ENCODE data around the gene WIPF3. TPM values are rescaled to one million over a fixed set of nuclear protein-coding genes. Genes with fewer than 3 reads are reported as not detected.
"Not testable (repeated sequence)": the region's sequence is repeated elsewhere in the genome, so short reads cannot be mapped to it uniquely, and the experiment has no call there.

WIPF3 gene
- polyA plus RNA-seq, 4 donors, result 4.9 to 5.3 (median 5.1) TPM

DNA sequence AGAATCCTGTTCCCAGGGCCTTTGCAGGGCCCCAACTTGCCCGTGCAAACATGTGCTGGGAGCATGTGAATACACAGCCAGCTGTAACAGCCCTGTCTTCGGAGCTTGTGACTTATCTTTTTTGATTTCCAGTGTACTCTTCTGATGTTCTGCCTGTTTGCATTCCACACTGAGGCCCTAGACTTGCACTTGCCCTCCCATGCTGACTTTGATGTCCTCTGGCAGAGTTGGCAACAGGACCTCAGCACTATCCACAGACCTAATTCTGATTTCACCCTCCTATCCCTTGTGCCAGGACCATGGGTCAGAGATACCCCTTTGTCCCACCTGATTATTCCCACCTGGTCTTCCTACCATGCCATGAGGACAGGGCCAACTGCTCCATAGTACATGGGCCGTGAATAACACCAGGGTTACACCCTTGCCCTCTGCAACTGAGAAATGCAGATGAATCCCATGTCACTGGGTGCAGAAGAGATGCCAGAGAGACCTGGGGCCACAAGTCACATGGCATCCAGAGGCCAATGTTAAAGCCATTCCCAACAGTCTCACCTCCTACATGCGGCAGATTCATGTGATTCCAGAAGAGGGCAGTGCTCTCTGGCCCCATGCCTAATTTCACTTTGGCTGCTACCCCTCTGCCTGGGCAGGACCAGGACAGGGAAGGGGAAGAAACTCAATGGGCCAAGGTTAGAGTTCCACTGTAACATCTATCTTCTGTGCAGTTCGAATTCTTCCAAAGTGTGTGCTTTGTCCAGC is 140.3 kb downstream of the WIPF3 start:
- DNase-seq (ENCODE audit: low read depth in 4 of 4, low spot score in 2 of 4), result no peak

DNA sequence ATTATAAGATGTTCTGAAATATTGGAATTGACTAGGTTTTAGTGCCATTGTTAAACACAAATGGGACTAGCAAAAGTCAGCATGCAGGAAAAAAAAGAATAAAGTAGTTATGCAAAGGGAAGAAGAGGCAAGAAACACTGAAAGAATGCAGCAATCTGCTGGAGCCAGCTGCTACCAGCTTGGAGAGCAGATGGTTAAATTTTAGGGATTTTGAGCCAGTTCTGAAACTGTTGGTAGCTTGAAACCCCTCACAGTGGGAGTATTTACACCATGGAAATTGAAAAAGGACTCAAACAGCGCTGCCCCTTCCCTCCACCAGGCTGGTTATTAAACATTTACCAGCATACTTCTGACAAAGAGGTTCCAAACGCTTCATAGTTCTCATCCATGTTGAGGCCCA is 142.3 kb downstream of the WIPF3 start:
- DNase-seq (ENCODE audit: low read depth in 4 of 4, low spot score in 2 of 4), result no peak

DNA sequence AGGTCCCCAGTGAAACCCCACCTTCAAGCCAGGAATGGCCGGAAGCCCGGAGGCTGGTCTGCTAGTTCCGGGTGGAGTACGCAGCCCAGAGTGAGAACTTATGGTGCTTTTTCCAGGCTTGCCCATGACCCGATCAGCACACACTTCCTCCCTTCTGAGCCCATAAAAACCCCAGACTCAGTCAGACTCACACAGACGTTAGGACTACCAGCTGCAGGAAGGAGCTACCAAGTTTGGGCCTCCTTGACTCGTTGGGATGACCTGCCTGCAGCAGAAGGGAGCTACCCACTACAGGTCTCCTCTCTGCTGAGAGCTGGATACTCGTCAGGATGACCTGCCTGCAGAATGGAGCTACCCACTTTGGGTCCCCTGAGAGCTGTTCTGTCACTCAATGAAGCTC is 144.2 kb downstream of the WIPF3 start:
- no peak for DNase-seq (ENCODE audit: low read depth in 4 of 4, low spot score in 2 of 4)

DNA sequence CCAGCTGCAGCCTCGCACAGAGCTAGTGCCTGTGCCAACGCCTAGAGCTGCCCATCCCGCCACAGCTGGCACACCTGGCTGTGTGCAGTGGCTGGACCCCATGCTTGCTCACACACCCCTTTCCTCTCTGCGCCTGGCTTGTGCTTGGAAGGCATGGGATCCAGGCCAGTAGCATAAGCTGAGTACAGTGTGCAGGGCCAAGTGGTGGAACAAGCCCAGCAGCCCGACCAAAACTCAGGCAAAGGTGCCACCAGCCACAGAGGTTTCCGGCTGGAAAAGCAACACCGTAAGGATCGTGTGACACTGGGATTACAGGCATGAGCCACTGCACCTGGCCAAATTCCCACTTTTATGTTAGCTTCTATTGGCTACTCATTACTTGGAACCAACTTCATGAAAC is 144.9 kb downstream of the WIPF3 start:
- DNase-seq (ENCODE audit: low read depth in 4 of 4, low spot score in 2 of 4), result no peak

DNA sequence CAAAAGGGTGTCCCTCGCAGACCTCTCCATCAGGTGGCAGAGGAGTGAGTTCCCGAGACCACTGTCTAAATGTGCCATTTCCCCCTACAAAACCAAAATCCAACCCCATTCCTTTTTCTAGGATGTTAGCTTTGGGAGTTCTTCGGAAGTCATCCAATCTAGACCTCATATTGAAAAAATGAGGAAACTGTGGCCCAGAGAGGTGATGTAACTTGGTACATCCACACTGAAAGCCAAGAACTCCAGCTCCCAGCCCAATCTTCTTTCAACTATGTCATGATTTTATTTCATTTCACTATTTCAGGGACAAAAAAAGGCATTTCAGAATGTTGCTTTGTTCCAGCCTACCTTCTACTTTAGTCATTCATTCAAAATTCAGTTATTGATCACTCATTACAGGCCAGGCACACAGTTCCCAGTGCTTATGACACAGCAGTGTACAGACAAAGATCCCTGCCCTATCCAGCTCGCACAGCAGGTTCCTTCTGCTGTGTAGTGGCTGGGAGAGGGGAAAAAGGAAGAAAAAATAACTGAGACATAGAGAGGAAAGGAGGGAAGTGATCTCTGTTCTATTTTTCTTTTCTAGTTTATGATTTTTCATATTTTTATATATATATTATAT is 147.5 kb downstream of the WIPF3 start:
- DNase-seq (ENCODE audit: low read depth in 4 of 4, low spot score in 2 of 4), result no peak

DNA sequence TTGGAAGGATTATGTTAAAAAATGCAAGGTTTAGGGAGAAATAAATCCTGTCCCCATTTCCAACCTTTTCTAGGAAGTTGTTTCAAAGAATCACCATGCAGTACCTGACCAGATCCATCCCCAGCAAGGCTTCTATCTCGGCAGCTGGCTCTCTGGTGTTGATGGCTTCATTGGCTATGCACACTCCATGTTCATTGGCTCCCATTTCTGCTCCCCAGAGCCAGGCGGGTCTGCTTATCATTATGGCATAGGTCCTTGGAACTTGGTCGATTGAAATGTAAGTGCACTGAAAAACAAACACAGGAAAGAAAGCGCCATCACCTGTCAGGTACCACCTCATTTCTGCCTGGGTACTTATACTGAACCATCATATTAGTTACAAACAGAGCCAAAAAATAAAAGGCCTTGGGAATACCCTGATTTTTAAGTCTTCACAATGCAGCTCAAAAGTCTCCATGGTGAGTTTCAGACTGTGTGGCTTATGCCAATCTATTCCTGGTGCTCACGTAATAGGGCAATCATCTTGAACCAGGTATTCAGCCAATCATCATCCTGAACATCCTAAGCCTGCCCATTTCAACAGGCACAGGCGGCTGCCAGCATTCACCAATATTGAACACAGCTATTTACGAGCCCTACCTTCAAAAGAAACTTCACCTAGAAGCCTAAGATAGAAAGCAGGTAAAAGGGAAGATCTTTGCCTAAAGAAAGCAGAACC is 148.9 kb downstream of the WIPF3 start:
- no peak for DNase-seq (ENCODE audit: low read depth in 4 of 4, low spot score in 2 of 4)

DNA sequence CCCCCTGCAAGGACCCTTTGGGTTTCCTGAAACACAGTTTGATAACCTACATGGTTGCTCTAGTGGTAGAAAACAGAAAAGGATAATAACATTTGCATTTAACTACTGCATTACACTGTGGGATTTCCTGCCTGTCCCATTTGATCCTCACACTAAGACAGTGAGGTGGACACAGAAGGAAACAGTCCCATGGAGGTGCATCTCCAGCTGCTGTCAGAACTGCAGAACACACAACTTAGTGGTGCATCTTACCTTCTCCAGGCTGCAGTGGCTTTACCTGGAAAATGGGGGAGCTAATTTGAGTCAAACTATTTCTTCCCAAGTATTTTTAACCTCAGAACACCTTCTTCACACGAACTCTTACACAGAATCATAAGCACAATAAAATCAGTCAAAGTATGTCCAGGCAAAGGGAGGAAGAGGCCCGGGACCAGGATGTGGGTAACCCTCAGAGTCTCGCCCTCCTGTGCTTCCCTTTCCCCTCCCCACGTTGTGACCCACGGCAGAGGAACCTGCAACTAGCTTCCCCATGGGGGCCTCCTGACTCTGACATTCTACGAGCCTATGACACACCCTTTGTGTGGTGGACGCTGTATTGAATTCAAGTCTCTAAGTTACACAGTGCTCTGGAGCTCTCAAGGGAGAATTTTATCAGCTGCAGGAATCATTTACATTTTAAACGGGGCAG is 149.6 kb downstream of the WIPF3 start:
- DNase-seq (ENCODE audit: low read depth in 4 of 4, low spot score in 2 of 4), result no peak

DNA sequence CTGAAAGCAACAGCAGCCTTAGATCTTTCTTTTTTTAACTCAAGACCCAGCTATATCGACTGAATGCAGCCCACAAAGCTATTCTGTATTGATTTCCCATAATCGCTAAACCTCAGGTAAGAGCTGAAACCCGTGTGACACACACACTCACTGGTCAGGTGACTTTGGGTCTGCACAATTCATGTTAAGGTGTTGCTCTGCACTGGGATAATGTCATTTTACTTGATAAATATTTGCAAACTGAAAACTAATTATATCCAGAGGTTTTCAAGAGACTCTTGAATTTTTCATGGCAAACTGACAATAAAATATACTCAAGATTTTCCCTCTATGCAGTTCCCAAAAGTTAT is 150.2 kb downstream of the WIPF3 start:
- no peak for DNase-seq (ENCODE audit: low read depth in 4 of 4, low spot score in 2 of 4)

DNA sequence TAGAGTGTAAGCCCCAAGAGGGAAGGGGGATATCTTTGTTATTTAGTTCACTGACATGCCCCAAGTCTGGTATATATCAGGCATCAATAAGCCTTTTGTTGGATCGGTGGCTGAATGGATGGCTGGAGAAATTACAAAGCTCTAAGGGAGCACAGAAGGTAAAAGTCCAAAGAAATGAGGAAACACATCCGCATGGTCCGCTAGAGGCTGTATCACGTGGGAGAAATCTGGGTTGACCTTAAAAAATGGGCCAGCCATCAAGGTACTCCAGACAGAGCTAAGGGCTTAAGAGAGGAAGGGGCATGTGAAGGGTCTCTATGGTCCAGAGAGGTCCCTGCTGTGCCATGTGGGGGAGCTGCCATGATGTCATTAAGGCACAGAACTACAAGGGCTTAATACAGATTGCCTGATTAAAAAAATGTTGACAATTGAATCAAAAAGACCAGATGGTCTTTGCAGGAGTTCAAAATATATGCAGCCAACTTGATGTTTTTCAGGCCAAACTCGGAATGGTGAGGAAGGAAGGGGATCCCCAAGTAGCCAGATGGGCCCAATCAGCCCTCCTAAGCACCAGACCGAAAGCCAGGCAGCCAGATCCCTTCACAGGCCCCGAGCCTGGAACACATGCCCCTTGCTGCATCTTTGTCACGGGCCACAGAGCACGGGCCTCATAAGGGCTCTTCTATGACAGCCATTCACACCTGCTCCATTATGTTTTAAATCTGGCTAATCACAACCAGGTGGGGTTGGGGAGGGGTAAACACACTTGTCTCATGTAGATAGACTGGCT is 151.4 kb downstream of the WIPF3 start:
- DNase-seq (ENCODE audit: low read depth in 4 of 4, low spot score in 2 of 4), result no peak

DNA sequence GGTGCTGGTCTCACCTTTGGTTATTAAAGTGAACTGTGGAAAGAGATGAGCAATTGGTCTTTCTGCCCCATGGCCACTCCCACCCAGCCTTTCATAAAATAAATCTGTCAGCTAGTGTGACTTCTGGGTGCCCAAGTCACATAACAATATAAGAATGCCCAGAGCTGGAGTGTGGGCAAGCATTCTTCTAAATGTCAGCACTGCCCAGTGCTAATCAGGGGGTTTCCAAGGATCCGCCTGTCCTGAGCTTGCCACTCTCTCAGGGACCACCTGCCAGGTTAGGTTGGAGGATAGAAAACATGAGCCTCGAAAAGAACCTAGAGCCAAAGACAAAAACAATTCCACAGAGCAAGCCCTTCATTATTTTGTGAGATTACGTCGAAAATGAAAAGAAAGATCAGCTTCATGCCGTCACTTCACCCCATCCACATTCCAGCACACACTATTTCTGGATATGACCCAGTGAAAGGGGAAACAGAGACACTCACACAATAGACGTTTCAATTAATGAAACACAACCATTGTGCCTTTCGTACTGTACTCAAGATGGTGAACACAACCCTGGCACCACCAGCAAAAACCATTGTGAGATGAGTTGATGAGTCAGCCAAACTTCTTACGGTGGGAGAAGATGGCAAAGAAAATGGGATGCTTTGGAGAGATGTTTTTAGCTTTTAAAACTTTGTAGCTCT is 152.5 kb downstream of the WIPF3 start:
- DNase-seq (ENCODE audit: low read depth in 4 of 4, low spot score in 2 of 4), result no peak

DNA sequence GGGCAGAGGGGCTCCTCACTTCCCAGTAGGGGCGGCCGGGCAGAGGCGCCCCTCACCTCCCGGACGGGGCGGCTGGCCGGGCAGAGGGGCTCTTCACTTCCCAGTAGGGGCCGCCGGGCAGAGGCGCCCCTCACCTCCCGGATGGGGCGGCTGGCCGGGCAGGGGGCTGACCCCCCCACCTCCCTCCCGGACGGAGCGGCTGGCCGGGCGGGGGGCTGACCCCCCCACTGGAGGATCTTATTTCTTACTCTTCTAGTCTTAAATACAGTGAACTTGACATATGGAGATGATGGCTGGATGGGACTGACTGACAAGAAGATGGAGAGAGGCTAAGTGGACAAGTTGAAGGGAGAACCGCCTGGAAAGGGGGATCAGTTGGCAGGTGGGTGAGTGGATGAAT is 155.3 kb downstream of the WIPF3 start:
- not testable (repeated sequence) for DNase-seq (ENCODE audit: low read depth in 4 of 4, low spot score in 2 of 4)

DNA sequence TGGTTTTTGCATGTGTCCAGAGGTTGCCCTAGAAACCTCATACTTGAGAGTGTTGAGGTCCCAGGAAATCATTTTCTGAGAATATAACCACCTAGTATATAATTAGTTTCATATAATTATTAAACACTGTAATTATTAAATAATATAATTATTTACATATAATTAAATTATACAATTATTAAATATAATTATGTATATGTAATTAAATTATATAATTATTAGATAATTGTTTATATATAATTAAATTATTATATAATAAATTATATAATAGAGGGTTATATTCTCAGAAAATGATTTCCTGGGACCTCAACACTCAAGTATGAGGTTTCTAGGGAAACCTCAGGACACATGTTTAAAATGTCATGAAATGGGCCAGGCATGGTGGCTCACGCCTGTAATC is 155.7 kb downstream of the WIPF3 start:
- no peak for DNase-seq (ENCODE audit: low read depth in 4 of 4, low spot score in 2 of 4)

DNA sequence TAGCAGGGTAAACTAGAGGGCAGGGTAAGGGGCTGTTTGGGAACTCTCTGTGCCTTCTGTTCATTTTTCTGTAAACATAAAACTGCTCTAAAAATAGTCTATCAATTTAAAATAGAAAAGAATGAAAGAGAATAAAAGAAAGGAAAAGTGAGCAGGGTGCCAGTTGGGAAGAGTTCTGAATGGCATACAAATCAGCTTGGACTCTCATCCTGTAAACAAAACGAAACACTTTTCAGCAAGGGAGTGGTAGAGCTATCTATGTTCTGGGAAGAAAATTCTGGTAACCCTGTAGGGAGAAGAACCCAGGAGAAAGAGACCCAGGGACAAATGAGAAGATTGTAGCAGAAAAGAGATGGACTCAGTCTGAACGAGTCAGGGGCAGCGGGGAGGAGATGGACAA is 158.7 kb downstream of the WIPF3 start:
- DNase-seq (ENCODE audit: low read depth in 4 of 4, low spot score in 2 of 4), result no peak

Other genes with a start within 250 kb of the WIPF3 start
- gene PRR15, start 242.7 kb upstream of the WIPF3 start, polyA plus RNA-seq (ENCODE audit: insufficient read length in 4 of 4), result 1 to 10 TPM; 4.0 to 7.2 (median 6.8) TPM
- gene SCRN1, start 183.3 kb downstream of the WIPF3 start, polyA plus RNA-seq (ENCODE audit: insufficient read length in 4 of 4), result 10 to 100 TPM; 60.9 to 66.2 (median 61.8) TPM
- gene FKBP14, start 220.2 kb downstream of the WIPF3 start, polyA plus RNA-seq (ENCODE audit: insufficient read length in 4 of 4), result 10 to 100 TPM; 17.9 to 23.5 (median 21.2) TPM
- gene PLEKHA8, start 221.9 kb downstream of the WIPF3 start, polyA plus RNA-seq (ENCODE audit: insufficient read length in 4 of 4), result 10 to 100 TPM; 15.1 to 20.5 (median 17.7) TPM